ENCODE data around the gene SCN2A. TPM values are rescaled to one million over a fixed set of nuclear protein-coding genes. Genes with fewer than 3 reads are reported as not detected.

SCN2A gene
- total RNA-seq, 1 experiment from 2014 or later = not detected

- Mint-ChIP-seq H3K27ac (ENCODE audit: unreplicated experiment) (no peak overlapping the region), H3K36me3 (ENCODE audit: insufficient read depth, unreplicated experiment) (no peaks in the 10 kb centered on the region), H3K9me3 (ENCODE audit: unreplicated experiment) (no peaks in the 10 kb centered on the region), H3K4me1 (ENCODE audit: low read depth, unreplicated experiment) (no peaks in the 10 kb centered on the region), H3K27me3 (ENCODE audit: insufficient read depth, unreplicated experiment) (peaks cover 7% of the 10 kb centered on the region), H3K4me3 (ENCODE audit: unreplicated experiment) (no peak overlapping the region)
- BruUV-seq (replicated peaks) = no TSS peak
- H3K4me3 ChIP-seq (ENCODE audit: low read depth, low read length) = no peak overlapping the region
- H3K9me3 ChIP-seq = no peaks in the 10 kb centered on the region
- H3K36me3 ChIP-seq (ENCODE audit: control insufficient read depth, insufficient read depth, low read length) = no peaks in the 10 kb centered on the region
- POLR2A ChIA-PET = no interaction called here
- no peaks in the 10 kb centered on the region for H3K27me3 ChIP-seq (replicated peaks; ENCODE audit: control insufficient read depth, insufficient read depth, low read length)
- no peaks in the 10 kb centered on the region for H3K4me1 ChIP-seq
- no peak for DNase-seq
- intact Hi-C loops (cut with micrococcal nuclease; ENCODE audit: unreplicated experiment) = no loop called here
- CTCF ChIA-PET = no interaction called here
- TF ChIP-seq CTCF (IDR thresholded peaks at IDR 0.05; ENCODE audit: insufficient read depth in 1 of 2, low read depth in 1 of 2, low read length in 1 of 2, severe bottlenecking in 1 of 2, unreplicated experiment in 1 of 2) = no peak
Measured at GRCh38 chr2:165287094-165287778, 48.0 kb downstream of the SCN2A start.

DNA sequence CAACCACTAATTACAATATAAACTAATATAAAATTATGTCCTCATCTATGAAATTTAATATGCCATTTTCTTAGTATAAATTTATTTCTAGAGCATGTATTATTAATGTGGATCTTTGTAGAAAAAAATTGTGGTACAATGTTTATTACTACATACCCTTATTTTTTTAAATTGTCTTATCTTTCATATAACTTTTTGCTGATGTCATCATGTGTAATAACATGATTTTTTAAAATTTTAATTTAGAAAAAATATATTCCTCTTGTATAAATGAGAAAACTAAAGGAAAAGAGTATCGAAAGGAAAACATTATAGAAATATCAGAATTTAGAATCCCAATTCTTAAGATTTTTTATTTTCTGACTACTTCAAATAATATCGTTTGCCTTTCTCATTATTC is 49.9 kb downstream of the SCN2A start:
- DNase-seq = no peak
- intact Hi-C loops (cut with micrococcal nuclease; ENCODE audit: unreplicated experiment) = no loop called here
- no peaks in the 10 kb centered on the region for H3K4me1 Mint-ChIP-seq (ENCODE audit: low read depth, unreplicated experiment)
- H3K36me3 Mint-ChIP-seq (ENCODE audit: insufficient read depth, unreplicated experiment) = no peaks in the 10 kb centered on the region
- H3K9me3 Mint-ChIP-seq (ENCODE audit: unreplicated experiment) = no peaks in the 10 kb centered on the region
- H3K27ac Mint-ChIP-seq (ENCODE audit: unreplicated experiment) = no peak overlapping the region
- ChIA-PET POLR2A (no interaction called here), CTCF (no interaction called here)
- H3K4me3 Mint-ChIP-seq (ENCODE audit: unreplicated experiment) = no peak overlapping the region
- Histone ChIP-seq H3K36me3 (ENCODE audit: control insufficient read depth, insufficient read depth, low read length) (no peaks in the 10 kb centered on the region), H3K4me3 (ENCODE audit: low read depth, low read length) (no peak overlapping the region), H3K9me3 (no peaks in the 10 kb centered on the region), H3K27me3 (replicated peaks; ENCODE audit: control insufficient read depth, insufficient read depth, low read length) (no peaks in the 10 kb centered on the region), H3K4me1 (no peaks in the 10 kb centered on the region)
- BruUV-seq (replicated peaks) = no TSS peak
- no peak for TF ChIP-seq CTCF (IDR thresholded peaks at IDR 0.05; ENCODE audit: insufficient read depth in 1 of 2, low read depth in 1 of 2, low read length in 1 of 2, severe bottlenecking in 1 of 2, unreplicated experiment in 1 of 2)
- peaks cover 7% of the 10 kb centered on the region for H3K27me3 Mint-ChIP-seq (ENCODE audit: insufficient read depth, unreplicated experiment)

DNA sequence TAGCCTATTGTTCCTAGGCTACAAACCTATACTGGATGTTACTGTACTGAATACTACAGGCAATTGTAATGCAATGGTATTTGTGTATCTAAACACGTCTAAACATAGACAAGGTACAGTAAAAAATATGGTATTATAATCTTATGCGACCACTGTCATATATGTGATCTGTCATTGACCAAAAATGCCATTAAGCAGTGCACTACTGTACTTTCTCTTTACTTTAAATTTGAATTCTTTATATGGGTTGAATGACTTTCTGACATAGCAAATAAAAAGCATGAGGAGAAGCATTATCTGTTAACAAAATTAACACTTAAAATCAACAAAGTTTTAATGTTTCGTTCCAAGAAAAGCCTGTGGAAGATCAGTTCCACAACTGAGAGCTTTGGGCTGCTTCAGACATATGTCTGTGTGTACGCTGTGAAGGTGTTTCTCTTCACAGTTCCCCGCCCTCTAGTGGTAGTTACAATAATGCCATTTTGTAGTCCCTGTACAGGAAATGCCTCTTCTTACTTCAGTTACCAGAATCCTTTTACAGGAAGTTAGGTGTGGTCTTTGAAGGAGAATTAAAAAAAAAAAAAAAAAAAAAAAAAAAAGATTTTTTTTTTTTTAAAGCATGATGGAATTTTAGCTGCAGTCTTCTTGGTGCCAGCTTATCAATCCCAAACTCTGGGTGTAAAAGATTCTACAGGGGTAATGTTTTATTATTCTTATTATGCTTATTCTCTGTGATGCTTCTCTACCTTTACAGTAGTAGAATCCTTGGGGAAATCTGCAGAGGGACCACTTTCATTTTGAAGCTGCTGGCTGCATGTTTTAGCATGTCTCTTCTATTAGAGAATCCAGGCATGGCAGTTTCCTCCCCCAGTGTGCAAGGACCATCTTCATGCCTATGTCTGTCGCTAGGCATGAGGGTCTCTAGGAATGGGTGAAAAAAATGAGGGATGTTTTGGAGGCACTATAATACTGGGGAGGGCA is 54.5 kb downstream of the SCN2A start:
- Mint-ChIP-seq H3K27ac (ENCODE audit: unreplicated experiment) (no peak overlapping the region), H3K9me3 (ENCODE audit: unreplicated experiment) (no peaks in the 10 kb centered on the region), H3K4me3 (ENCODE audit: unreplicated experiment) (no peak overlapping the region), H3K4me1 (ENCODE audit: low read depth, unreplicated experiment) (no peaks in the 10 kb centered on the region), H3K36me3 (ENCODE audit: insufficient read depth, unreplicated experiment) (no peaks in the 10 kb centered on the region), H3K27me3 (ENCODE audit: insufficient read depth, unreplicated experiment) (peaks cover 15% of the 10 kb centered on the region)
- TF ChIP-seq CTCF (IDR thresholded peaks at IDR 0.05; ENCODE audit: insufficient read depth in 1 of 2, low read depth in 1 of 2, low read length in 1 of 2, severe bottlenecking in 1 of 2, unreplicated experiment in 1 of 2) = peak; percentile 50 to 83
- Histone ChIP-seq H3K4me1 (no peaks in the 10 kb centered on the region), H3K36me3 (ENCODE audit: control insufficient read depth, insufficient read depth, low read length) (no peaks in the 10 kb centered on the region), H3K9me3 (no peaks in the 10 kb centered on the region), H3K4me3 (ENCODE audit: low read depth, low read length) (no peak overlapping the region), H3K27me3 (replicated peaks; ENCODE audit: control insufficient read depth, insufficient read depth, low read length) (no peaks in the 10 kb centered on the region)
- intact Hi-C loops (cut with micrococcal nuclease; ENCODE audit: unreplicated experiment) = loop anchor here (1.0 to 2.0 kb wide), 3 partner anchors 54 to 301 kb away; partner anchors contain the start of gene SCN2A
- peak; percentile 60 to 85 for DNase-seq
- BruUV-seq (replicated peaks) = no TSS peak
- ChIA-PET POLR2A (no interaction called here), CTCF (interaction anchor here (0.6 to 1.0 kb wide), 2 partner anchors 54 to 520 kb away, joined by 3 read pairs; partner anchors contain the start of gene SCN2A)

Data from Caco-2 (cell line).